Measurements from ENCODE around the gene EPHB3. TPM values are rescaled to one million over a fixed set of nuclear protein-coding genes. Genes with fewer than 3 reads are reported as not detected.
A peak's percentile ranks its signal among the peaks of the same experiment; 100 is the strongest.

Gene EPHB3
- total RNA-seq, 1 donor from 2014 or later: 17.2 TPM

- H3K27ac ChIP-seq (ENCODE audit: low read depth, low read length): no peak overlapping the region
These were observed 3.2 kb downstream of the EPHB3 start for GRCh38 chr3:184564685-184565385.

GRCh38 chr3:184565421-184566211 lies 4.0 kb downstream of the EPHB3 start:
- no peaks in the 10 kb centered on the region for H3K36me3 Mint-ChIP-seq (ENCODE audit: low read depth, unreplicated experiment)
- peak overlapping the region; percentile 14 for H3K27ac Mint-ChIP-seq (ENCODE audit: unreplicated experiment)
- H3K79me2 ChIP-seq (ENCODE audit: insufficient read depth, low read length): no peaks in the 10 kb centered on the region
- no peaks in the 10 kb centered on the region for H3K9me3 ChIP-seq (ENCODE audit: insufficient read depth, low read depth, low read length)
- no peak overlapping the region for H3K4me3 ChIP-seq (ENCODE audit: insufficient read depth, low read depth, low read length)
- no peaks in the 10 kb centered on the region for H3K36me3 ChIP-seq (ENCODE audit: insufficient read depth, low read length)
- H3K9me3 Mint-ChIP-seq (ENCODE audit: unreplicated experiment): no peaks in the 10 kb centered on the region
- no peak overlapping the region for H3K27ac ChIP-seq (ENCODE audit: low read depth, low read length)
- peaks cover under 1% of the 10 kb centered on the region for H3K27me3 Mint-ChIP-seq (ENCODE audit: low read depth, unreplicated experiment)
- peak overlapping the region; percentile 38 for H3K9ac ChIP-seq (ENCODE audit: low read length)
- H4K20me1 ChIP-seq (ENCODE audit: insufficient read depth, low read length): no peaks in the 10 kb centered on the region
- H3K27me3 ChIP-seq (ENCODE audit: insufficient read depth, low read length): peaks cover 21% of the 10 kb centered on the region
- DNase-seq (ENCODE audit: low read depth) (peak; percentile 89), FAIRE-seq (no peak)
- peaks cover 51% of the 10 kb centered on the region for H3K4me1 Mint-ChIP-seq (ENCODE audit: low read depth, unreplicated experiment)
- peaks cover 41% of the 10 kb centered on the region for H3K4me1 ChIP-seq (ENCODE audit: insufficient read depth, low read length)
- H3K4me3 Mint-ChIP-seq (ENCODE audit: unreplicated experiment): peak overlapping the region; percentile 89
- H2AFZ ChIP-seq (ENCODE audit: low read depth, low read length): peak overlapping the region; percentile 41
- H3K4me2 ChIP-seq (ENCODE audit: low read length): peak overlapping the region; percentile 50
- no peak for TF ChIP-seq EZH2 (IDR thresholded peaks at IDR 0.05; ENCODE audit: insufficient read depth, low read length)
- no peak for TF ChIP-seq CTCF (IDR thresholded peaks at IDR 0.05; ENCODE audit: insufficient read depth, low read depth, low read length)

More at GRCh38 chr3:184564685-184565385, 3.2 kb downstream of the EPHB3 start:
- TF ChIP-seq CTCF (IDR thresholded peaks at IDR 0.05; ENCODE audit: insufficient read depth, low read depth, low read length) (no peak), EZH2 (IDR thresholded peaks at IDR 0.05; ENCODE audit: insufficient read depth, low read length) (no peak)
- no peak for DNase-seq (ENCODE audit: low read depth)
- Histone ChIP-seq H3K9ac (ENCODE audit: low read length) (peak overlapping the region; percentile 38), H3K4me3 (ENCODE audit: insufficient read depth, low read depth, low read length) (no peak overlapping the region), H3K9me3 (ENCODE audit: insufficient read depth, low read depth, low read length) (no peaks in the 10 kb centered on the region), H3K4me1 (ENCODE audit: insufficient read depth, low read length) (peaks cover 40% of the 10 kb centered on the region), H2AFZ (ENCODE audit: low read depth, low read length) (no peak overlapping the region), H4K20me1 (ENCODE audit: insufficient read depth, low read length) (no peaks in the 10 kb centered on the region), H3K36me3 (ENCODE audit: insufficient read depth, low read length) (no peaks in the 10 kb centered on the region), H3K4me2 (ENCODE audit: low read length) (no peak overlapping the region), H3K79me2 (ENCODE audit: insufficient read depth, low read length) (no peaks in the 10 kb centered on the region), H3K27me3 (ENCODE audit: insufficient read depth, low read length) (peaks cover 28% of the 10 kb centered on the region)
- no peak for FAIRE-seq
- Mint-ChIP-seq H3K9me3 (ENCODE audit: unreplicated experiment) (no peaks in the 10 kb centered on the region), H3K4me1 (ENCODE audit: low read depth, unreplicated experiment) (peaks cover 49% of the 10 kb centered on the region), H3K36me3 (ENCODE audit: low read depth, unreplicated experiment) (no peaks in the 10 kb centered on the region), H3K27ac (ENCODE audit: unreplicated experiment) (peak overlapping the region; percentile 14), H3K4me3 (ENCODE audit: unreplicated experiment) (peak overlapping the region; percentile 89), H3K27me3 (ENCODE audit: low read depth, unreplicated experiment) (peaks cover 5% of the 10 kb centered on the region)
